Lung (tissue), 11 donors: ENCODE data around the gene CCR5AS.

ENCODE experiments used
- ATAC-seq: fragments of 200-7000 bp; cut with Tn5 transposase; one replicate; pipeline ENCODE4 v1.9.1; 2020; ENCODE audit warnings: moderate number of reproducible peaks; ENCODE audit not compliant: insufficient read depth, low FRiP score
- DNase-seq, 3 donors: peaks; one replicate each; pipeline ENCODE4 v3.0.0-alpha.2; 2013 to 2017
- H3K27ac ChIP-seq, 2 donors: one replicate each; pipeline ENCODE4 v1.5.1; 2013; ENCODE audit warnings: mild to moderate bottlenecking in 2 of 2, moderate library complexity in 2 of 2, control low read depth in 1 of 2, inconsistent platforms in 1 of 2, low read depth in 1 of 2, low read length in 1 of 2
- H3K27me3 ChIP-seq, 3 donors: one replicate each; pipeline ENCODE4 v1.5.1; 2013; ENCODE audit warnings: low read length in 2 of 3; ENCODE audit not compliant: control insufficient read depth in 3 of 3, insufficient read depth in 3 of 3
- H3K36me3 ChIP-seq, 4 donors: one replicate each; pipeline ENCODE4 v1.5.1; 2013; ENCODE audit warnings: low read length in 4 of 4, mild to moderate bottlenecking in 1 of 4, moderate library complexity in 1 of 4; ENCODE audit not compliant: control insufficient read depth in 4 of 4, insufficient read depth in 4 of 4
- H3K4me1 ChIP-seq, 5 donors: one replicate each; pipeline ENCODE4 v1.5.1; 2013; ENCODE audit warnings: low read length in 5 of 5, mild to moderate bottlenecking in 2 of 5, moderate library complexity in 1 of 5; ENCODE audit not compliant: control insufficient read depth in 5 of 5, insufficient read depth in 5 of 5
- H3K4me3 ChIP-seq: one replicate; pipeline ENCODE4 v1.5.1; 2013; ENCODE audit warnings: mild to moderate bottlenecking, control low read depth, moderate library complexity
- H3K9ac ChIP-seq, 2 donors: one replicate each; pipeline ENCODE4 v1.5.1; 2013; ENCODE audit warnings: low read length in 2 of 2, control low read depth in 1 of 2; ENCODE audit not compliant: insufficient read depth in 1 of 2
- H3K9me3 ChIP-seq, 4 donors: one replicate each; pipeline ENCODE4 v1.5.1; 2013; ENCODE audit warnings: low read length in 3 of 4, mild to moderate bottlenecking in 1 of 4, moderate library complexity in 1 of 4; ENCODE audit not compliant: control insufficient read depth in 4 of 4, insufficient read depth in 3 of 4
- WGBS, 2 donors: extraction: QIAGEN DNeasy Blood & Tissue Kit; methylation state at CpG; one replicate each; pipeline ENCODE4 v1.1.7; 2013; 5-methylcytosine and 5-hydroxymethylcytosine counted together
- TF ChIP-seq, protein P1 (sequence below): IDR thresholded peaks from 2 replicates; pipeline ENCODE4 v1.5.1; 2012; ENCODE audit warnings: mild to moderate bottlenecking; ENCODE audit errors: control extremely low read depth, extremely low read depth
- donor health status: control.
- donor health status: control.
- donor health status: Bipolar disorder and iron deficiency.
- donor health status: healthy.
- donor health status: DM: yes; HTN: yes; CAD: no.

Gene CCR5AS

DNA sequence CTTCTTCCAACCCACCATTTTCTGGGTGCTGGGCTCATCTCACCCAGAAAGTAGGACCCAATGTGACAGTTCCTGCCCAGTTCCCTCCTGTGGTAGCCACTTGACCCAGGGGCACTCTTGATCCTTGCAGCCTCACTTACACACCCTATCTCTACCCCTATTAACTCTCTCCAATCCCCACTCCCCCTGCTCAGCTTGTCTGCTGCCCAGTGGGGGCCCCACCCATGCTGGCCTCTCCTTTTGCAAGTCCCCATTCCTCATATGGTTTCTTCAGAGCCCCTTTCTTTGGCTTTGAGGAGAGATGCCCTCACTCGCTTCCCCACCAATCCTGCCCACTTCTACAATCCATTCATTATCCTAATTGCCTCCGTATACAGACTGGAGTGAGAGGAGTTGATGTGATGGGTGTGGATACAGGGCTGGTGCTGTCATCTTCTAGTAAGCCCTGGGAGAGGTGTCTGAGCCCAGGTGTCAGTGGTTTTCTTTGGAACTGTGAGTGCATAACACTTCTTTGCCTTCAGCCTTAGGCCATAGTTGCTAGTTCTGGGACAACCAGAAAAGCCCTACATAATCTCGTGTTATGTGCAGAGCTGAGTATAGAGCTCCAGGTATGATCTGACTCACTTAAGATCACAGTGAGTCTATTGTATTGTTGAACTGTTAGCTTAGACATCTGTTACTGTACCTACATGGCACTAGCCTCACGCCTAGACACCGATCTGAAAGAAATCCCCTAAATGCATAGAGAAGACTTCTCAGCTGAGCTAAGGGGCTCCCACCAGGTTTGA, 40.9 kb downstream of the CCR5AS start:
- 96% methylated on average over 5 of the region's 5 CpGs for WGBS, 2 donors
- Histone ChIP-seq H3K4me3 (no peak overlapping the region), H3K9me3 (no peaks in the 10 kb centered on the region), H3K4me1 (peaks cover 0 to 25% (median 4%) of the 10 kb centered on the region in 5 donors), H3K27me3 (no peaks in the 10 kb centered on the region), H3K9ac (no peak overlapping the region), H3K36me3 (no peaks in the 10 kb centered on the region), H3K27ac (no peak overlapping the region)
- DNase-seq (no peak), ATAC-seq (no peak)
- TF ChIP-seq, protein P1, sequence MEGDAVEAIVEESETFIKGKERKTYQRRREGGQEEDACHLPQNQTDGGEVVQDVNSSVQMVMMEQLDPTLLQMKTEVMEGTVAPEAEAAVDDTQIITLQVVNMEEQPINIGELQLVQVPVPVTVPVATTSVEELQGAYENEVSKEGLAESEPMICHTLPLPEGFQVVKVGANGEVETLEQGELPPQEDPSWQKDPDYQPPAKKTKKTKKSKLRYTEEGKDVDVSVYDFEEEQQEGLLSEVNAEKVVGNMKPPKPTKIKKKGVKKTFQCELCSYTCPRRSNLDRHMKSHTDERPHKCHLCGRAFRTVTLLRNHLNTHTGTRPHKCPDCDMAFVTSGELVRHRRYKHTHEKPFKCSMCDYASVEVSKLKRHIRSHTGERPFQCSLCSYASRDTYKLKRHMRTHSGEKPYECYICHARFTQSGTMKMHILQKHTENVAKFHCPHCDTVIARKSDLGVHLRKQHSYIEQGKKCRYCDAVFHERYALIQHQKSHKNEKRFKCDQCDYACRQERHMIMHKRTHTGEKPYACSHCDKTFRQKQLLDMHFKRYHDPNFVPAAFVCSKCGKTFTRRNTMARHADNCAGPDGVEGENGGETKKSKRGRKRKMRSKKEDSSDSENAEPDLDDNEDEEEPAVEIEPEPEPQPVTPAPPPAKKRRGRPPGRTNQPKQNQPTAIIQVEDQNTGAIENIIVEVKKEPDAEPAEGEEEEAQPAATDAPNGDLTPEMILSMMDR = no peak

DNA sequence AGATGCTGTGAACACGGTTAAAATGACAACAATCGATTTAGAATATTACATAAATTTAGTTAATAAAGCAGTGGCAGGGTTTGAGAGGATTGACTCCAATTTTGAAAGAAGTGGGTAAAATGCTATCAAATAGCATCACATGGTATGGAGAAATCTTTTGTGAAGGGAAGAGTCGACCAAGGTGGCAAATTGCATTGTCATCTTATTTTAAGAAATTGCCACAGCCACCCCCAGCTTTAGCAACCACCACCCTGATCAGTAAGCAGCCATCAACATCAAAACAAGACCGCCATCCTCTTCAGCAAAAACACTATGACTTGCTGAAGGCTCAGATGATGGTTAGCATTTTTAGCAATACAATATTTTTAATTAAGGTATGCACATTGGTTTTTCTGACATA, 41.8 kb downstream of the CCR5AS start:
- Histone ChIP-seq H3K4me3 (no peak overlapping the region), H3K27ac (no peak overlapping the region), H3K4me1 (peaks cover 0 to 23% (median 6%) of the 10 kb centered on the region in 5 donors), H3K9me3 (no peaks in the 10 kb centered on the region), H3K27me3 (no peaks in the 10 kb centered on the region), H3K9ac (no peak overlapping the region), H3K36me3 (no peaks in the 10 kb centered on the region)
- 66 to 83% methylated on average over 4 of the region's 4 CpGs for WGBS, 2 donors
- no peak for ATAC-seq
- no peak for DNase-seq
- TF ChIP-seq, protein P1 = no peak

DNA sequence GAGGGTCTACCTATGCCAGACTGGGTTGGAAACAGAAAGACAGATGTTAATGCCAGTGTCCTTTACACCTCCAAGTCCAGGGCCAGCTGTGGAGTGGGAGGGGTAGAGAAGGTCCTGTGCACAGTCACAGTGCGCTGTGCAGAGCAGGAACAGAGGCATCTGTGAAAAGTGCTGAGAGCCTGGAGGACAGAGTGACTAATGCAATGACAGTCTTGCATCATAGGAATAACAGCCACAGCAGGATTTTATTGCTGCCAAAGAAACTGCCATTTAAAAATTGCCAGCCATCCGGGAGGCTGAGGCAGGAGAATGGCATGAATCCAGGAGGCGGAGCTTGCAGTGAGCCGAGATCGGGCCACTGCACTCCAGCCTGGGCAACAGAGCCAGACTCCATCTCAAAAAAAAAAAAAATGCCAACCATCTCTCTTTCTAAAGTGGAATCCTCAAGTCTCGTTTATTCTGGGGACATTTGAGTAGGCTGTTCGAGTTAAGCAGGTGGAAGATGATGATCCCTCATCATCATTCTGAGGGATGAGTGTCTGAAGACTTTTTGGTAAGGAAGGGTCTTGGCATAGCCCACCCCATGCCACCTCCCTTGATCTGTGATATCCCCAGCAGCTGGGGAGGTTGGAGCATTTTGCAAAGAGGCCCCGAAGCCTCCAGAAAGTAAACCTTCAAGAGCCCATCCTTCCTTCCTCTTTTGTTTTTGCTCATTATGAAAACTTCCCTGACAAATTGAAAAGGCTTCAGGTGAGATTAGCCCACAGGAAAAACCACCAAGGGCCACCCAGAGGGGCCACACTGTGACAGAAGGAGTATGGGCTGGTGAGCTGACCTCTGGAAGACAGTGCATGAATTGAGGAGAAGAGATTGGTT, 45.2 kb downstream of the CCR5AS start:
- H3K27me3 ChIP-seq = peaks cover 0 to 2% (median 0%) of the 10 kb centered on the region in 3 donors
- WGBS, 2 donors = 37 to 53% methylated on average over 8 of the region's 8 CpGs
- ATAC-seq (peak; percentile 37), DNase-seq (no peak)
- H3K9me3 ChIP-seq = no peaks in the 10 kb centered on the region
- no peak overlapping the region for H3K27ac ChIP-seq
- TF ChIP-seq, protein P1 = no peak
- no peak overlapping the region for H3K4me3 ChIP-seq
- no peak overlapping the region for H3K9ac ChIP-seq
- H3K4me1 ChIP-seq = peaks cover 0 to 11% (median 5%) of the 10 kb centered on the region in 5 donors
- no peaks in the 10 kb centered on the region for H3K36me3 ChIP-seq
